K562 (cell line): Measurements from ENCODE around the gene PLXNB1. TPM values are rescaled to one million over a fixed set of nuclear protein-coding genes. Genes with fewer than 3 reads are reported as not detected.

Source experiments
- ARID4B ChIP-seq: sonication (generic); formaldehyde crosslinking; IDR thresholded peaks from 2 replicates; pipeline ENCODE4 v1.8.0; 2022; ENCODE audit warnings: mild to moderate bottlenecking, missing genetic modification reagents
- CHCHD3 ChIP-seq: fragments of 250-450 bp; sonication (Bioruptor Pico); IDR thresholded peaks from 2 replicates; pipeline ENCODE4 v2.1.2; 2022; ENCODE audit warnings: mild to moderate bottlenecking
- KAT8 ChIP-seq: fragments of 450-650 bp; IDR thresholded peaks from 2 replicates; pipeline ENCODE4 v1.6.1; 2016; ENCODE audit warnings: low read depth, mild to moderate bottlenecking
- MAFK ChIP-seq: IDR thresholded peaks from 2 replicates; pipeline ENCODE4 v1.6.1; 2011; ENCODE audit warnings: low read length, improper control_type of control experiment
- MBD1 ChIP-seq: fragments of 250-450 bp; sonication (Bioruptor Pico); IDR thresholded peaks from 2 replicates; pipeline ENCODE4 v1.8.0; 2022; ENCODE audit warnings: inconsistent platforms
- SNIP1 ChIP-seq: fragments of 450-650 bp; IDR thresholded peaks from 2 replicates; pipeline ENCODE4 v1.7.1; 2017; ENCODE audit warnings: low read depth, mild to moderate bottlenecking
- SOX6 ChIP-seq: fragments of 450-650 bp; IDR thresholded peaks from 2 replicates; pipeline ENCODE4 v1.6.1; 2014; ENCODE audit warnings: mild to moderate bottlenecking
- ZNF583 ChIP-seq: fragments of 250-450 bp; sonication (Bioruptor Pico); IDR thresholded peaks from 2 replicates; pipeline ENCODE4 v1.4.0; 2020
- ZNF592 ChIP-seq: fragments of 450-650 bp; IDR thresholded peaks from 2 replicates; pipeline ENCODE4 v1.6.1; 2017; ENCODE audit warnings: antibody characterized with exemption, mild to moderate bottlenecking
- polyA plus RNA-seq, 8 experiments: library from polyadenylated mRNA; depleted of rRNA in 4 of 8; stranded (reverse) in 5 of 8; unstranded in 3 of 8; fragments of >200 nt; fragmentation: Nextera tagmentation in 2 of 8; fragmentation: Illumina TruSeq in 1 of 8; extraction: Ambion mirVana in 2 of 8; extraction: Trizol in 1 of 8; gene quantifications; 2 replicates each; pipeline versions ENCODE4 v1.2.1 to v1.2.3, GENCODE V29; 2011 to 2014; ENCODE audit warnings: inconsistent platforms in 1 of 8, missing spikeins in 1 of 8
- total RNA-seq, 7 experiments: library from RNA; depleted of rRNA in 6 of 7; stranded (reverse); fragments of >200 nt in 6 of 7; fragmentation: Illumina TruSeq in 2 of 7; extraction: Trizol in 2 of 7; gene quantifications; 2 replicates each; pipeline versions ENCODE4 v1.2.1 to v1.2.3, GENCODE V29; 2011 to 2021; ENCODE audit warnings: low replicate concordance in 1 of 7
- TF ChIP-seq, protein P1 (sequence below), 3 experiments: fragments of 200-800 bp in 1 of 3; sonication (Bioruptor generic) in 1 of 3; sonication (generic) in 1 of 3; formaldehyde crosslinking in 1 of 3; IDR thresholded peaks; 2 replicates each; pipeline versions ENCODE4 v1.6.1 to v1.8.0; 2016 to 2022; ENCODE audit warnings: mild to moderate bottlenecking in 2 of 3, missing compliant biosample characterization in 2 of 3, missing genetic modification characterization in 2 of 3, missing genetic modification reagents in 1 of 3
- TF ChIP-seq, protein P2 (sequence below): fragments of 450-650 bp; IDR thresholded peaks from 2 replicates; pipeline ENCODE4 v1.6.1; 2014; ENCODE audit warnings: low read depth, mild to moderate bottlenecking, moderate library complexity, borderline replicate concordance
- TF ChIP-seq, protein P3 (sequence below): sonication (generic); formaldehyde crosslinking; IDR thresholded peaks from 2 replicates; pipeline ENCODE4 v1.9.0; 2022; ENCODE audit warnings: mild to moderate bottlenecking, missing genetic modification reagents

Gene PLXNB1
- total and polyA plus RNA-seq, 9 of the 15 experiments (the other 6 are each of a cell fraction or from before 2014, with no cell fraction given): 0.17 to 17.4 (median 6.0) TPM

DNA sequence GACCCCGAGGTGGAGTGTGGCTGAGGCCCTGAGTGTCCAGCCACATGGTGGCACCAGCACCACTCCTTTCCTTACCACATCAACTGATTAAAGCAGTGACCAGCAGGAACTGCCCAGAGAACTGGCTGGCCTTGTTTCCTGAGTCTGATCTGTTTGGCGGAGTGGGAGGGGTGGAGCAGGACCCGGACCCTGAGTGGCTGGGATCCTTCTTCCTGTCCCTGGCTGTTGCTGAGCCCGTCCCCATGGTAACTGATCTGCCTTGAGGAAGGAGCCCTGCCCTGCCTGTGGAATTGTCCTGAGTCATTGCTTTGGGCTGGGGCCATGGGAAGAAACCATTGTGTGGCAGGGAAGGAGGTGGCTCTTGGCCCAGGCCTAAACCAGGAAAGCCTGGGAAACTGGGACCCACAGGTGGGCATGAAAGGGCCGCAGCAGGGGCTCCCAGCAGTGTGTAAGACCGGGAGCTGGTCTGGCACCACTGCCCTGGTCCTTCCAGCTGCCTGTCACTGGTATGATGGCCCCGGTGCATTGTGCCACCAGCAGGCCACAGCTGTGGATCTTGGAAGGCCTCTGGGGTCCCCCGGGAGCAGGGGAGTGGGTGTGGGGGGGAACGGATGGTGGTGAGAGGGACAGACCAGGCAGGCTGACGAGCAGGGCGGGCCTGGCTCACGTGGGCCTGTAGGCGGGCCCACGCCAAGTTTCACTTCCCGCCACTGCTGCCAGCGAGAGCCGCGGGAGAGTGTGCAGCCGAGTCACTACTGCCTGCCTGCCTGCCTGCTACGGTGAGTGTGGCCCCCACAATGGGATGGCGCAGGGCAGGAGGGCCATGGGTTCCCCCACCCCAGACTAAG, 35.9 kb upstream of the PLXNB1 start (continued):
- no peak for TF ChIP-seq ARID4B (CRISPR knock-in tag)
- TF ChIP-seq ZNF583 (CRISPR knock-in tag): no peak
- TF ChIP-seq, protein P1, sequence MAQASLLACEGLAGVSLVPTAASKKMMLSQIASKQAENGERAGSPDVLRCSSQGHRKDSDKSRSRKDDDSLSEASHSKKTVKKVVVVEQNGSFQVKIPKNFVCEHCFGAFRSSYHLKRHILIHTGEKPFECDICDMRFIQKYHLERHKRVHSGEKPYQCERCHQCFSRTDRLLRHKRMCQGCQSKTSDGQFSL (CRISPR knock-in tag; IDR thresholded peaks at IDR 0.05): peak; percentile 37; the same call in 1 of the 2 replicates
- TF ChIP-seq, protein P1 (tag; IDR thresholded peaks at IDR 0.05): no peak
- TF ChIP-seq ZNF592: peak; percentile 62
- TF ChIP-seq, protein P2, sequence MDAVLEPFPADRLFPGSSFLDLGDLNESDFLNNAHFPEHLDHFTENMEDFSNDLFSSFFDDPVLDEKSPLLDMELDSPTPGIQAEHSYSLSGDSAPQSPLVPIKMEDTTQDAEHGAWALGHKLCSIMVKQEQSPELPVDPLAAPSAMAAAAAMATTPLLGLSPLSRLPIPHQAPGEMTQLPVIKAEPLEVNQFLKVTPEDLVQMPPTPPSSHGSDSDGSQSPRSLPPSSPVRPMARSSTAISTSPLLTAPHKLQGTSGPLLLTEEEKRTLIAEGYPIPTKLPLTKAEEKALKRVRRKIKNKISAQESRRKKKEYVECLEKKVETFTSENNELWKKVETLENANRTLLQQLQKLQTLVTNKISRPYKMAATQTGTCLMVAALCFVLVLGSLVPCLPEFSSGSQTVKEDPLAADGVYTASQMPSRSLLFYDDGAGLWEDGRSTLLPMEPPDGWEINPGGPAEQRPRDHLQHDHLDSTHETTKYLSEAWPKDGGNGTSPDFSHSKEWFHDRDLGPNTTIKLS: no peak
- TF ChIP-seq MBD1: no peak
- no peak for TF ChIP-seq CHCHD3 (CRISPR knock-in tag)
- TF ChIP-seq SOX6: no peak
- TF ChIP-seq, protein P3, sequence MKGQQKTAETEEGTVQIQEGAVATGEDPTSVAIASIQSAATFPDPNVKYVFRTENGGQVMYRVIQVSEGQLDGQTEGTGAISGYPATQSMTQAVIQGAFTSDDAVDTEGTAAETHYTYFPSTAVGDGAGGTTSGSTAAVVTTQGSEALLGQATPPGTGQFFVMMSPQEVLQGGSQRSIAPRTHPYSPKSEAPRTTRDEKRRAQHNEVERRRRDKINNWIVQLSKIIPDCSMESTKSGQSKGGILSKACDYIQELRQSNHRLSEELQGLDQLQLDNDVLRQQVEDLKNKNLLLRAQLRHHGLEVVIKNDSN (CRISPR knock-in tag): peak; percentile 67
- peak; percentile 76; the same call in 1 of the 2 replicates for TF ChIP-seq MAFK
- no peak for TF ChIP-seq KAT8
- no peak for TF ChIP-seq SNIP1
